ENCODE measurements around the gene ELP5. TPM values are rescaled to one million over a fixed set of nuclear protein-coding genes. Genes with fewer than 3 reads are reported as not detected.

Gene ELP5
- total and polyA plus RNA-seq, 2 of the 4 experiments (the other 2 are of a cell fraction), result 39.3 to 46.6 TPM

GRCh38 chr17:7238420-7239090 is 13.5 kb upstream of the ELP5 start (continued):
- TF ChIP-seq CTCF (conservative IDR thresholded peaks at IDR 0.05; ENCODE audit: low read depth, low read length), result no peak
